ENCODE results near the gene BOK. TPM values are rescaled to one million over a fixed set of nuclear protein-coding genes. Genes with fewer than 3 reads are reported as not detected.

BOK gene
- total and polyA plus RNA-seq, 2 of the 13 experiments (the other 11 are each of a cell fraction or from before 2014, with no cell fraction given) = 35.5 to 39.2 TPM

DNA sequence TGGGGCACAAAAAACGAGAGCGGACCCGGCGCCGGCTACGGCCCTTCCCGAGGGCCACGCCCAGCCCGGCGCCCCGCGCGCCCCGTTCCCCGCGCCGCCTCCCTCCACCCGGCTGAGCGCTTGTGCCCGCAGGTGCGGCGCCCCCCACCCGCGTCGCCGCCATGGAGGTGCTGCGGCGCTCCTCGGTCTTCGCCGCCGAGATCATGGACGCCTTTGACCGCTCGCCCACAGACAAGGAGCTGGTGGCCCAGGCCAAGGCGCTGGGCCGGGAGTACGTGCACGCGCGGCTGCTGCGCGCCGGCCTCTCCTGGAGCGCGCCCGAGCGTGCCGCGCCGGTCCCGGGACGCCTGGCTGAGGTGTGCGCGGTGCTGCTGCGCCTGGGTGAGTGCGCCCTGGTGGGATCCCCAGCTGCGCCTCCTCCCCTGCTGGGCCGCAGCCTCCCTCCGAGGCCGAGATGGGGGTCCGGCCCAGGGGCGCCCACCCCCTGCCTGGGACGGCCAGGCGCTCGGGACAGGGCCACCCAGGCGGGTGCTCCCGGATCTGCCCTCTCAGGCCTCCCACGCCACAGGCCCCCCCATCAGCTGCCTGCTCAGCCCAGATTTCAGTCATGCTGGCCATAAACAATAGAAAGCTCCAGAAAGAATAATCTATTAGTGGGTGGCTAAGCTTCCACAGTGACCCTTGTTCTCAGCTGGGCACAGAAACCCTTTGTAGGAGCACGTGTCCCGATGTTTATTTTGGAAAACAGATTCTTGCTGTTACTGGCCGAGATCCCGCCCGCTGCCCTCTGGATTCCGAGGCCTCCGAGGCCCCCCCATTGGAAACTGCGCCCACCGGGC, 997 bp downstream of the BOK start (continued):
- no peak for TF ChIP-seq THAP7 (CRISPR knock-in tag; IDR thresholded peaks at IDR 0.05)
- TF ChIP-seq CREB1 (IDR thresholded peaks at IDR 0.05) = no peak
- no peak for TF ChIP-seq CREB1 (CRISPR knock-in tag; IDR thresholded peaks at IDR 0.05)
- TF ChIP-seq ARID2 (CRISPR knock-in tag; IDR thresholded peaks at IDR 0.05; ENCODE audit: borderline replicate concordance) = no peak
- peak; percentile 59; the same call in 1 of the 2 replicates for TF ChIP-seq TARDBP (CRISPR knock-in tag; IDR thresholded peaks at IDR 0.05)
- no peak for TF ChIP-seq ZNF567 (CRISPR knock-in tag; IDR thresholded peaks at IDR 0.05; ENCODE audit: borderline replicate concordance)
- no peak for TF ChIP-seq ZNF775 (CRISPR knock-in tag; IDR thresholded peaks at IDR 0.05; ENCODE audit: borderline replicate concordance)
- TF ChIP-seq KLF16 (CRISPR knock-in tag; IDR thresholded peaks at IDR 0.05) = peak in 1 of 2 experiments; percentile 43; a peak in 1 of 4 replicates
- TF ChIP-seq, protein P1, sequence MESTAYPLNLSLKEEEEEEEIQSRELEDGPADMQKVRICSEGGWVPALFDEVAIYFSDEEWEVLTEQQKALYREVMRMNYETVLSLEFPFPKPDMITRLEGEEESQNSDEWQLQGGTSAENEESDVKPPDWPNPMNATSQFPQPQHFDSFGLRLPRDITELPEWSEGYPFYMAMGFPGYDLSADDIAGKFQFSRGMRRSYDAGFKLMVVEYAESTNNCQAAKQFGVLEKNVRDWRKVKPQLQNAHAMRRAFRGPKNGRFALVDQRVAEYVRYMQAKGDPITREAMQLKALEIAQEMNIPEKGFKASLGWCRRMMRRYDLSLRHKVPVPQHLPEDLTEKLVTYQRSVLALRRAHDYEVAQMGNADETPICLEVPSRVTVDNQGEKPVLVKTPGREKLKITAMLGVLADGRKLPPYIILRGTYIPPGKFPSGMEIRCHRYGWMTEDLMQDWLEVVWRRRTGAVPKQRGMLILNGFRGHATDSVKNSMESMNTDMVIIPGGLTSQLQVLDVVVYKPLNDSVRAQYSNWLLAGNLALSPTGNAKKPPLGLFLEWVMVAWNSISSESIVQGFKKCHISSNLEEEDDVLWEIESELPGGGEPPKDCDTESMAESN (CRISPR knock-in tag; conservative IDR thresholded peaks at IDR 0.05) = no peak; the same call in 1 of the 2 replicates
- no peak for TF ChIP-seq ZKSCAN5 (CRISPR knock-in tag; IDR thresholded peaks at IDR 0.05)
- no peak for TF ChIP-seq SKIL (CRISPR knock-in tag; IDR thresholded peaks at IDR 0.05; ENCODE audit: borderline replicate concordance)
- no peak for TF ChIP-seq CBX1 (IDR thresholded peaks at IDR 0.05; ENCODE audit: low read depth)
- TF ChIP-seq SP5 (CRISPR knock-in tag; IDR thresholded peaks at IDR 0.05; ENCODE audit: borderline replicate concordance, low read depth) = no peak
- TF ChIP-seq CAMTA2 (CRISPR knock-in tag; IDR thresholded peaks at IDR 0.05; ENCODE audit: borderline replicate concordance) = no peak
- no peak for TF ChIP-seq ZNF326 (CRISPR knock-in tag; IDR thresholded peaks at IDR 0.05; ENCODE audit: borderline replicate concordance)
- TF ChIP-seq MATR3 (CRISPR knock-in tag; IDR thresholded peaks at IDR 0.05) = peak; percentile 97; the same call in 1 of the 2 replicates
- peak; percentile 89; the same call in 1 of the 2 replicates for TF ChIP-seq TBP (CRISPR knock-in tag; IDR thresholded peaks at IDR 0.05)
- TF ChIP-seq NFIC (IDR thresholded peaks at IDR 0.05; ENCODE audit: low read length) = no peak
- TF ChIP-seq RBM39 (IDR thresholded peaks at IDR 0.05; ENCODE audit: low read depth, low read length, poor library complexity, severe bottlenecking) = no peak
- no peak; the same call in 1 of the 2 replicates for TF ChIP-seq ZNF629 (CRISPR knock-in tag; conservative IDR thresholded peaks at IDR 0.05)
- TF ChIP-seq THAP11 (CRISPR knock-in tag; IDR thresholded peaks at IDR 0.05) = 0 out of 2 replicates have a peak, but pooled peaks have one; percentile 42
- no peak for TF ChIP-seq PCBP2 (optimal IDR thresholded peaks at IDR 0.05; ENCODE audit: low read depth, low read length, poor library complexity, severe bottlenecking)
- 0 out of 2 replicates have a peak, but pooled peaks have one; percentile 67 for TF ChIP-seq NCOA1 (CRISPR knock-in tag; IDR thresholded peaks at IDR 0.05)
- TF ChIP-seq ZNF557 (CRISPR knock-in tag; IDR thresholded peaks at IDR 0.05) = no peak
- TF ChIP-seq KAT2B (IDR thresholded peaks at IDR 0.05; ENCODE audit: borderline replicate concordance, low read depth, low read length) = no peak
- TF ChIP-seq TGIF2 (CRISPR knock-in tag; IDR thresholded peaks at IDR 0.05) = no peak
- no peak for TF ChIP-seq GABPA (IDR thresholded peaks at IDR 0.05; ENCODE audit: low read depth, low read length)
- TF ChIP-seq GABPA (CRISPR knock-in tag; IDR thresholded peaks at IDR 0.05; ENCODE audit: low read depth) = no peak
